Activated T-cell treated with anti-CD3 and anti-CD28 coated beads for 24 hours (primary cell): ENCODE results near the gene ZCCHC7.

Experiments
- DNase-seq: peaks from one replicate; pipeline ENCODE4 v3.0.0-alpha.2; 2020; ENCODE audit warnings: low read depth

ZCCHC7 gene

GRCh38 chr9:37336150-37336549 lies 215.8 kb downstream of the ZCCHC7 start:
- DNase-seq = no peak

GRCh38 chr9:37337301-37337890 lies 217.0 kb downstream of the ZCCHC7 start:
- no peak for DNase-seq

- DNase-seq = no peak
Observed at GRCh38 chr9:37338218-37338617, 217.8 kb downstream of the ZCCHC7 start.

GRCh38 chr9:37339923-37340322 lies 219.5 kb downstream of the ZCCHC7 start:
- DNase-seq = no peak

GRCh38 chr9:37340961-37341360 lies 220.6 kb downstream of the ZCCHC7 start:
- no peak for DNase-seq

GRCh38 chr9:37341704-37342103 lies 221.3 kb downstream of the ZCCHC7 start:
- DNase-seq = no peak

GRCh38 chr9:37342493-37342892 lies 222.1 kb downstream of the ZCCHC7 start:
- no peak for DNase-seq

GRCh38 chr9:37342895-37343294 lies 222.5 kb downstream of the ZCCHC7 start:
- DNase-seq = no peak

- DNase-seq = no peak
Observed at GRCh38 chr9:37343724-37344123, 223.3 kb downstream of the ZCCHC7 start.

GRCh38 chr9:37345038-37345437 lies 224.7 kb downstream of the ZCCHC7 start:
- DNase-seq = no peak

- no peak for DNase-seq
Observed at GRCh38 chr9:37348917-37349316, 228.5 kb downstream of the ZCCHC7 start.

GRCh38 chr9:37350486-37351190 lies 230.3 kb downstream of the ZCCHC7 start:
- no peak for DNase-seq

- DNase-seq = no peak
Observed at GRCh38 chr9:37353791-37354190, 233.4 kb downstream of the ZCCHC7 start.

GRCh38 chr9:37362430-37362829 lies 242.1 kb downstream of the ZCCHC7 start:
- no peak for DNase-seq

- DNase-seq = no peak
Observed at GRCh38 chr9:37363124-37363523, 242.8 kb downstream of the ZCCHC7 start.

GRCh38 chr9:37364136-37364535 lies 243.8 kb downstream of the ZCCHC7 start:
- DNase-seq = no peak

- DNase-seq = no peak
Observed at GRCh38 chr9:37364751-37365360, 244.5 kb downstream of the ZCCHC7 start.

GRCh38 chr9:37369671-37370070 lies 249.3 kb downstream of the ZCCHC7 start:
- no peak for DNase-seq

GRCh38 chr9:37370282-37370681 lies 249.9 kb downstream of the ZCCHC7 start:
- no peak for DNase-seq

GRCh38 chr9:37370968-37371563 lies 250.7 kb downstream of the ZCCHC7 start:
- no peak for DNase-seq

- no peak for DNase-seq
Observed at GRCh38 chr9:37371565-37372464, 251.4 kb downstream of the ZCCHC7 start.

GRCh38 chr9:37372839-37373238 lies 252.5 kb downstream of the ZCCHC7 start:
- DNase-seq = no peak
